SIG-M5 treated with dmso at 0.1 percent for 504 hours (cell line): ENCODE measurements around the gene TEAD4.

ENCODE experiments used
- DNase-seq: peaks from one replicate; lab custom pipeline; 2025; ENCODE audit not compliant: unreplicated experiment; lab: John Stamatoyannopoulos, UW

TEAD4 gene

DNA sequence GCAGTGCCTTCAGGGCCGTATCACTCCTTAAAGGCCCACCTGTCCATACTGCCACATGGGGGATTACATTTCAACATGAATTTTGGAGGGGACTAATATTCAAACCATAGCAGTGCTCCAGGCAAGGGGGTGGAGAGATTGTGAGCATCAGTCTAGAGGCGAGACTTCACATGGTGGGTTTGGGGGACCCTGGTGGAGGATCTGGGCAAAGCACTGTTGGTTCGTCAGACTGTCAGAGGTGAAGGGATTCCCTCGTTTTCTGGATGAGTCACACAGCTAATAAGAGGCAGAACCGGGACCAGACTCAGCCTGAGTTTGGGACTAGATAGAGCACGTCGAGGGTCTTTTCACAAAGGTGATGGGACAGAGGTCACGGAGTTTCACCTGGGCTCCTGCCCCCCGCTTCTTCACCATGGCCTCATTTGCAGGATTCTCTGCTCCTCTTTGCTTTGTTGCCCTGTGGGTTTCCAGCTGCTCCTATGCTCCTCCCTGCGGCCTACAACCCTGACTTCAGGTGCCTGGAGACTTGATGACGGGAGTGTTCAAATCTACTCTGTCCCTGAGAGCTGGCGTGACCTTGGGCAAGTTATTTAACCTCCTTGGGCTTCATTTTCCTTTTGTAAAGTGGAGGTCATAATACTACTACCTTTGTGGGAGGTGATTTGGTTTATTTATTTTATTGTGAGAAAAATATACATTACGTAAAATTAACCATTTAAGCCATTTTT, 41.5 kb downstream of the TEAD4 start:
- no peak for DNase-seq

- no peak for DNase-seq
These were observed 43.4 kb downstream of the TEAD4 start for GRCh38 chr12:3002646-3003045.

DNA sequence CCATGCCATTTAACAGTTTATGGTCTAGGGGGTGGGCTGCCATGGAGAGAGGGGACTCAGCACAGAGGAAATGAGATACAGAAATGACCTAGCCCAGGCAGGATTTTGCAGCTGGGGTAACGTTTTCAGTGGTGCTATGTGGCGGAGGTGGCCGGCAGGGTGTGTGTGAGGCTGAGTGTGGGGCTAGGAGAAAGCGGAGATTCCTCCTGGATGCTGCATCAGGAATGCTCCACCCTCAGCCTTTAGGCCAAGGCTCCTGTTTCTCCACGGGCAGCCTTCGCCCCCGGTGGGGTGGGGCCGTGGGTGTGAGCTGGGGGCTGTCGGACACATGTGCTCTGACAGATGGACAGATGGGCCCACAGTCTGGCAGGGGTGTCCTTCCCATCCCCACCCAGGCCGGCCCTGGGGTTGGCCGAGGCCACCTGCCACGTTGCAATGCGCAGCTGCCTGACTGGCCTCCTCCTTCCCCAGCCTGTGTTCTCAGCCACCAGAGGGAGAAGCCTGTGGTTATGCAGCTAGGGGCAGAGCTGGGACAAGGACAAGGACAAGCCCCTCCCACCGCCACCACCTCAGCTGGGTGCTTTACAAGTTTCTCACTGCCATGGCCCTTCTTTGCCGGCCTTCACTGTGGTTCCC, 44.3 kb downstream of the TEAD4 start:
- DNase-seq = no peak

- DNase-seq = no peak
These were observed 45.7 kb downstream of the TEAD4 start for GRCh38 chr12:3004655-3005565.

- DNase-seq = no peak
These were observed 46.5 kb downstream of the TEAD4 start for GRCh38 chr12:3005736-3006135.

DNA sequence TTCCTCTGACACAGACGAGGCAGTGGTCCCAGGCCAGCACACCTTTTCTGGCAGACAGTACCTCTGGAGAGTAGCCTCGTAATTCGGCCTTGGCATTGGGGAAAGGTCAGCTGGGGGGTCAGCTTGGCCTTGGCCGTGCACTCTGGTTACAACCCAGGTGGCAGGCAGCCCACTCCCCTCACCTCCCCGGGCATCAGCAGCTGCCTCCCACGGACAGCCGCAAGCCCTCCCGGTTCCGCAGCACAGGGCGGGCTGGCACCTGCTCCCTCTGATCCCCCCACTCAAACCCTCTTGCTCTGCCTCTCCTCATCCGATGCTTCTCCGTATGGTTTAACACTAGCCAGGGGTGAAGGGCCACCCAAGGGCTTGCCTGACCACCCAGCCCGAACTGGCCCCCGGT, 50.6 kb downstream of the TEAD4 start:
- no peak for DNase-seq

- DNase-seq = no peak
These were observed 51.2 kb downstream of the TEAD4 start for GRCh38 chr12:3010214-3010930.

GRCh38 chr12:3012786-3013185, 53.6 kb downstream of the TEAD4 start:
- DNase-seq = no peak

DNA sequence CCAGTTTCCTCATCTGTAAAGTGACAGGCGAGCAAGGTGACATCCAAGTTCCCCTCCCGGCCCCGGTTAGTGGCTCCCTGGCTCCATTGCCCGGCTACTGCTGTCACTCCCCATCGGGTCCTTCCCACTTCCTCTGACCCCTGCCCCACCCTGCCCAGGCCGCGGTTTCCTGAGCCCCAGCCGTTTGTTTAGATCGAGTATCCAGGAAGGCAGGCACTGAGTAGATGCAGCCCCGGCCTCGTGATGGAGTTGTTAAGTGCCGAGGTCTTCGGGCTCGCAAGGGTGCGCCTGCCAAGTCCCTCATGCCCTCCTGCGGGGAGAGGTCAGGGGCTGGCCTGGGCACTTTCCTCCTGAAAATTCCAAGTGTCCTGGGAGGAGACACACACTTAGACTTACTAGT, 55.4 kb downstream of the TEAD4 start:
- no peak for DNase-seq

GRCh38 chr12:3015356-3015755, 56.2 kb downstream of the TEAD4 start:
- no peak for DNase-seq

DNA sequence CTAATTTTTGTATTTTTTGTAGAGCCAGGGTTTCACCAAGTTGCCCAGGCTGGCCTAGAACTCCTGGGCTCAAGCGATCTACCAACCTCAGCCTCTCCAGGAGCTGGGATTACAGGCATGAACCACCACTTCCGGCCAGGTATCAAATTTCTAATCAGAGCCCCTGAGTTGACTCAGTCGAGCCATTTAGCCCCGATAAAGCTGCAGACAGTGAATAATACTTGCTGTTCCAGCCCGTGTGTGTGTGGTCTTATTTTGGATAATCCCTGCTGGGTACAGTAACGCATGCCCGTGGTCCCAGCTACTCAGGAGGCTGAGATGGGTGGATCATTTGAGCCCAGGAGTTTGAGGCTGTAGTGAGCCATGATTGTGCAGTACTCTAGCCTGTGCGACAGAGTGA, 57.0 kb downstream of the TEAD4 start:
- DNase-seq = no peak

DNA sequence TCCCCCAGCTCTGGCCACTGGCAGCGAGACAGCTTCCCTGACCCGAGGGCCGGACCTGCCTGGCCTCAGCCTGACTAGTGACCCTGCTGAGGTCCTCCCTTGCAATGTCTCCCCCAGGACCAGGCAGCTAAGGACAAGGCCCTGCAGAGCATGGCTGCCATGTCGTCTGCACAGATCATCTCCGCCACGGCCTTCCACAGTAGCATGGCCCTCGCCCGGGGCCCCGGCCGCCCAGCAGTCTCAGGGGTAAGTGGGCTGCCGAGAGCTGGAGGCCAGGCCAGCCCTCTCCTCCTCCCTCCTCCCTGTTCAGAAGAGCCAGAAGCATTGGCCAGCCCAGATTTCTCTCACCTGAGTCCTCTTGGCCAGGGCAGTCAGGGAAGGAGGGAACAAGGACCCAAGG, 58.1 kb downstream of the TEAD4 start:
- no peak for DNase-seq

GRCh38 chr12:3018284-3019004, 59.2 kb downstream of the TEAD4 start:
- DNase-seq = no peak

GRCh38 chr12:3019005-3019680, 59.9 kb downstream of the TEAD4 start:
- no peak for DNase-seq

- no peak for DNase-seq
These were observed 61.2 kb downstream of the TEAD4 start for GRCh38 chr12:3020399-3020798.

GRCh38 chr12:3020850-3021435, 61.7 kb downstream of the TEAD4 start:
- no peak for DNase-seq

DNA sequence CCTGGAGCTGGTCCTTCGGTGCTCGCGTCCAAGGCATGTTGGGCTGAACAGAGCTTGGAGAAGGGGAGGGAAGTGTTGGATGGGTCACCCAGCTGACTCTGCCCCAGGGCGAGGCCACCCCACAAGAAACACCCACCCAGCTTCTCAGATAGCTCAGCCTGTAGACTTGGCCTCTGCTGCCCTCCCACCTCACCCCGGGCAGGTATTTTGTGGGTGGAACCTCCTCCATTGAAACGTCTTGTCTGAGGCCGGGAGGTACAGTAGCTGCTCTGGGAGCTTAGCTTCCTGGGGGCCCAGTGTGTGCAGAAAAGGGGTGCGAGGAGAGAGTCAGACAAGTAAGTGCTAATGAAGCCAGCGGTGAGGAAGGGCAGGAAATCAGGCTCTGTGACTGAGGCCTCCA, 63.2 kb downstream of the TEAD4 start:
- DNase-seq = no peak

GRCh38 chr12:3022961-3023360, 63.8 kb downstream of the TEAD4 start:
- no peak for DNase-seq

DNA sequence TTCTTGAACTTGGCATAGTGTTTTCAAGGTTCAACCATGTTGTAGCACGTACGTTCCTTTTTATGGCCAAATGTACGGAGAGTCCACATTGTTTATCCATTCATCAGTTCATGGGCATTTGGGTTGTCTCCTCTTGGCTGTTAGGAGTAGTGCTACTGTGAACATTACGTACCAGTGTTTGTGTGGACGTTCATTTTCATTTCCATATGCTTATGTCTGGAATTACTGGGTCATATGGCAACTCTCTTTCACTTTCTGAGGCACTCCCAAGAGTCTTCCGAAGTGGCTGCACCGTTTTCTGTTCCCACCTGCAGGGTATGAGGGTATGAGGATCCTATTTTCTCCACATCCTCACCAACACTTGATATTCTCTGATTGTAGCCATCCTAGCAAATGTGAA, 68.9 kb downstream of the TEAD4 start:
- DNase-seq = no peak
